GM18508 (cell line): ENCODE data around the gene MYO18A.
"Not testable (repeated sequence)": the region's sequence is repeated elsewhere in the genome, so short reads cannot be mapped to it uniquely, and the experiment has no call there.

ENCODE experiments used
- ATAC-seq: cut with Tn5 transposase; IDR thresholded peaks from one replicate; pipeline ENCODE4 v1.9.1; 2021; ENCODE audit warnings: moderate number of reproducible peaks; ENCODE audit not compliant: insufficient read depth, unreplicated experiment

MYO18A gene

DNA sequence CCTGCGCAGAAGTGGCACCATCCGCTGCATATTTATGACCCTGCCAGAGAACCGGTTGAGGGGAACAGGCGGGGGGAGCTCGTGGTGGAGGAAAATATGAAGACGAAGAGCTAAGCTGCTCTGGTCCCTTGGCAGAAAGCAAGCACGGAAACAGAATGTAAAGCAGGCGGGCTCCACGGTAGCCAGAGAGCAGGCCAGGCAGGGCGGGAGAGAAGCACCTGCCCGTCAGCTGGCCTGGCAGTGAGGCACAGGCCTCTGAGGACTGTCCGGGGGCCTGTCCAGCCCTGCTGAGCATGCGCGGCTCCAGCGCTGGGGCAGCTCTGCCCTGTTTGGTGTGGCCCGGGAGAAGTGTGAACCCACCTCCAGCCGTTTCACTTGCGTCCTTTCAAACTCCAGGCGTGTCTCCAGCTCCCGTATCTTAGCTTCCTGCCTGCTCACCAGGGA is 90.6 kb downstream of the MYO18A start:
- ATAC-seq = no peak

- not testable (repeated sequence) for ATAC-seq
These were observed 91.4 kb downstream of the MYO18A start for GRCh38 chr17:29088782-29089181.

DNA sequence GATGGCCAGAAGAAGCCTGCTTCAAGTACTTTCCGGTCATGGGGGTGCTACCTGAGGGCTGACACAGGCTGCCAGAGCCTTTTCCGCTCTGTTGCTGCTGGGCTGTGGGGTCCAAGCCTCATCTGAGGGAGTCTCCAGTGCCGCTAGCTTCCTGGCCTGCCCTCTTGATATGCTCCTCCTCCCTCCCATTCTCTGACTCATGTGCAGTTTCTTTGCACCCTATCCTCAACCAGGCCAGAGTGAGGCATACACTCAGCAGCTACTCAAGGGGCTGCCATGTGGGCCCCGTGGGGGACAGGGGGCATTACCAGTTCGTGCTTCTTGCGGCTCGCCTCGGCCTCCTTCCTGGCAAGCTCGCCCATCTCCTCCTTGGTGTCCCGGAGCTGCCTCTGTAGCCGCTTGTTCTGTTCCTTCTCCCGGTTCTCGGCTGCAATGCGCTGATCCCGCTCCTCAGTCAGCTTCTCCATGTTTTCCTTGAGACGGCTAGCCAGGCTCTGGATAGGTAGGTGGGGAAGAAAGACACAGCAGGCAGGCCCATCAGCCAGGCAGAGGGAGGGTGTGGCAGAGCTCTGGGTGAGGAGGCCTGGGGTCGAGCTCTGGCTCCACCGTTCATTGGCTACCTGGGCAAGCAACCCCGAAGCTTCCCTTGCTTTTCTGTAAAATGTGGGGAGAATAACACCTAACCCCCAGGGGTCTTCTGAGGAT is 93.4 kb downstream of the MYO18A start:
- no peak for ATAC-seq

- ATAC-seq = no peak
These were observed 95.0 kb downstream of the MYO18A start for GRCh38 chr17:29085223-29085622.

- no peak for ATAC-seq
These were observed 95.6 kb downstream of the MYO18A start for GRCh38 chr17:29084541-29085146.

DNA sequence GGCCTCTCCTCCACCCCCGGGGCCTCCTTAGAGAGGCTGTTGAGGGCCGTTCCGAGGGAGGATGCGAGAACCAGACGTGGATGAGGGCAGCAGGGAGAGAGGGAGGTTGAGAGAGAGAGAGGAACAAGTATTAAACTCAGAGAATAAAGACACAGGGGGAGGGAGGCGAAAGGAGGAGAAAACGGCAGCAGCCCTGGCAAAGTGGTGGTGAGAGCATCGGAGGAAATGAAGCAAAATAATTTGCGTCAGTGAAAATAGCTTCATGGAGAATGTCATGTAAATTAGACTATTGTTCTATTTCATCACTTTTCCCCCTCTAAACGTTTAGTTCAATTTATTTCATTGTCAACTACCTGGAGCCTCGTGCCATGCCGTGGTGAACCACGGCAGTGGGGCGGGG is 99.2 kb downstream of the MYO18A start:
- ATAC-seq = no peak

DNA sequence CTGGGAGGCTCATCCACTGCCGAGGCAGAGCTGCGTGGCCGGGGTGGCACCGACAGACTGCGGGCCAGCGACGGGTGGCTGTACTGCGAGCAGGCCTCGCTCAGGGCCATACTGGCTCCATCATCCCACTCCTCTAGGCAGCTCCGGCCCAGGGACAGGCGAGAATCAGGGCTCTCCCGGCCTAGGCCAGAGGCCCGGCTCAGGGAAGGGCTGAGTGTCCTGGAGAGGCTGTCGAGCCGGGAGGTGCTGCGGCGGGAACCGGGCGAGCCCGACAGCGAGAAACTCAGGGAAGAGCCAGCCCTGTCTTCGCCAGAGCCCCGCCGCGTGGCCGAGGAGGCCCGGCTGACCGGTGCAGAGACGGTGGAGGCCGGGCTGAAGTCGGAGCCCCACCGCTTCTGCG is 99.9 kb downstream of the MYO18A start:
- no peak for ATAC-seq

- no peak for ATAC-seq
These were observed 100.3 kb downstream of the MYO18A start for GRCh38 chr17:29079887-29080286.

DNA sequence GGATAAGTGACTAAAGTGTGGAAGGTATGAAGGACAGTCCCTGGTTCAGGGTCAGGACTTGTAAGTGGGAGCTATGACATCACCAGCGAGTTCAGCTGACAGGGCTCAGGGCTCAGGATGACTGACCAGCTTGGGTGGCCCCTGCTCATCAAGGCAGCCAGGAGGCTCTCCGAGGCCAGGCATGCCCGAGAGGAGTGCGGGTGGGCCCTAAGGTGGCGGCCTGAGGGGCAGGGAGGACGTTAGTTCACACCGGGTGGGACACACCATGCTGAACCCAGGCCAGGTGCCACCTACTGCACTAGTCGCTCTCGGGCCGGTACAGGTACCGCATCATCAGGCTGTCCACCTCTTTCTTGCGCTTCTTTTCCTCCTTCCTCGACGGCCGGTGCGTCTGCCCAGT is 100.8 kb downstream of the MYO18A start:
- no peak for ATAC-seq

DNA sequence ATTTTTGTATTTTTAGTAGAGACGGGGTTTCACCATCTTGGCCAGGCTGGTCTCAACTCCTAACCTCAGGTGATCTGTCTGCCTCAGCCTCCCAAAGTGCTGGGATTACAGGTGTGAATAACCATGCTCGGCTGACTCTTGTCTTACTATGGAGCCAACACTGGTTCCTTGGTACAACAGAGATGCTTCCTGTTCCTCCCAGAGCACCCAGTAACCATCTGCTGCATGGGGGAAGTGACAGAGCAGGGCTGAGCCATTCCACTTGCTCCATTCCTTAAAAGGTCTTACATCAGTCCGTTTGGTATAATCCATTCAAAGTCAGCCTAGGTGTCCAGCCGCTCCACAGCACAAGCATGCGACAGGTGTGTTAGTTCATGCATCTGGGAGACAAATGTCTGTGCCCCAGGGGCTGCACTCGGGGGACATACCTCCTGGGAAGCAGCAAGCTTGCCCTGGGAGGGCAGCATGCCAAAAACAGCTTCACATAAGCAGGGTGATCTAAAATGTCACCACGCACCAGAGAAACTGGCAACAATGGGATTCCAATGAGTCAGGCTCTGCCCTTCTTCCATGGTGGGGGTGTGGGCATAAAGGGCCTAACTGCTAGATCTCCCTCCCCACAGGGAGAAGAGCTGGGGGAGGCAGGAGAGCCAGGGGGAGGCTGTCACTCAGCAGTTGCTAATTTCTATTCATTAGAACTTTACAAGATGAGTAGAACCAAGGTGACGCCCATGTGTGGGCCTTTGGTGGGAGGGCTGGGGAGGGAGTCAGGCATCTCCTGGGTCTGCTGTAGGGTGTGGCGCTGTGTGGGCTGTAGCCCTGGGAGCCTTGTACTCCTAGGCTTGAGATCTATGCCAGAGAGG is 101.8 kb downstream of the MYO18A start:
- no peak for ATAC-seq

GRCh38 chr17:29077320-29077719 is 102.9 kb downstream of the MYO18A start:
- ATAC-seq = no peak

GRCh38 chr17:29076722-29077121 is 103.5 kb downstream of the MYO18A start:
- ATAC-seq = no peak

DNA sequence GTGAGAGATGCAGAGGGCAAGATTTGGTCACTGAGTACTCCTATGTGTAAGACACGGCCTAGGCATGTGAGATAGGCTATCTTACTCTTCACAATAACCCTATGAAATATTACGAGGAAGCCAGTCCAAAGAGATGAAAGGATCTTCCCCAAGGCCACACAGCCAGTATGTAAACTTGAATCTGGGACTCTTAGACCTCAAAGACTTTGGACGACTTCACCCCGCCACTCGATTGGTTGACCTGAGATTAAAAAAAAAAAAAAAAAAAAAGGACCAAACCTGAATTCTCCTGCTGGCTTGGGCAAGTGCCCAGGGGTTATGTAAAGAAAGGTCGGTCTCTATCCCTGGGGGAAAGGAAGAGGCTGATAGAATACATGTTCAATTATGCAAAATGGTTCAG is 104.1 kb downstream of the MYO18A start:
- no peak for ATAC-seq

DNA sequence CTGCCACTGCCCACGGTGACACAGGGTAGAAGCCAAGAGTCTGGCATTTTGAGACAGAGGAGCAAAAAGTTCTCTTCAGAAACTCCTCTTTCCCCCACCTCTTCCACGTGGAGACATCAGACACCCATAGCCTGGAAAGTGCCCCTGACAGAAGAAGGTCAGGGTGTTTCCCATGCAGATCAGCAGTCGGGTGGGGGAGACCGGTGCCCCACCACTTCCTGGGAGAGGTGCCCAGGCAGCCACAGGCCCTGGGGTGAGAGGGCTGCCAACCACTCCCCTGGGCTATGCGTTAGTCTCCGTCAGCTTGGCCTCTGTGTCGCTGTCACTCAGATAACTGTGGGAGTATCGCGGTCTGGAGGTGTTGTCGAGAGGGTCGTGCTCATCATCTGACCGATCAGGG is 105.7 kb downstream of the MYO18A start:
- ATAC-seq = no peak

DNA sequence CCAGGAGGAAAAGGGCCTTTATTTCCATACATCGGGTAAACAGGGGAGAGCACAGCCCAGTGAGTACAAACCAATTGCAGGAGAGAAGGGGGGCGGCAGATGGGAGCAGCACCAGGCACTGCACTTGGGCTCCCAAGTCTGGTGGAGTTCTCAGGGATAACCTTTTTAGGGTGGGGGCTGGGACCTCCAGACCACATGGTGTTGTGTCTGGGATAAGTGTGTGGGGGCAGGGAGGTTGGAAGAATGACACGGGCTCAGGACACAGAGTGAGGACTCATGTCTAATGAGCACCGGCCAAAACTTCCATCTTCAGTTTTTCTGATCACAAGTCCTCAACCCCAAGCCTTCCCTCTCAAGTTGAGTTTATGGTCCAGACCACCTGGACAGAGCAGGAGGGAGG is 106.7 kb downstream of the MYO18A start:
- ATAC-seq = no peak

- ATAC-seq = no peak
These were observed 107.2 kb downstream of the MYO18A start for GRCh38 chr17:29073045-29073444.

DNA sequence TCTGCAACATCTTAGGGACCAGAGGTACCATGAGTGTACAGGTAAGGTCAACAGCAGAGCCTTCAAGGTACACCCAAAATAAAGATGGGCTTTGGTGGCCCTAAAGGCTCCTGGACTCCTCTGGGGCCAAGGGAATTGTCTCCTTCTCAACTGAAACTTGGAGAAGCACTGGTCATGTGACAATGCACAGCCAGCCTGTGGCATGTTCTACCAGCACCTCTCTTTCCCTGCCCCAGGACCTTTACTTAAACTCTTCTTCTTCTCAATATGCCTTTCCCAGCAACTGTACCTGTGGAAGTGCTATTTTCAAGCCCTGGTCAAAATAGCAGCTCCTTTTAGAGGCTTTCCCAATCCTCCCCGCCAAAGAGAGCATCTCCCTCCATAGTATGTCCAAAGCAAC is 108.9 kb downstream of the MYO18A start:
- ATAC-seq = no peak

GRCh38 chr17:29070781-29071180 is 109.4 kb downstream of the MYO18A start:
- ATAC-seq = no peak

DNA sequence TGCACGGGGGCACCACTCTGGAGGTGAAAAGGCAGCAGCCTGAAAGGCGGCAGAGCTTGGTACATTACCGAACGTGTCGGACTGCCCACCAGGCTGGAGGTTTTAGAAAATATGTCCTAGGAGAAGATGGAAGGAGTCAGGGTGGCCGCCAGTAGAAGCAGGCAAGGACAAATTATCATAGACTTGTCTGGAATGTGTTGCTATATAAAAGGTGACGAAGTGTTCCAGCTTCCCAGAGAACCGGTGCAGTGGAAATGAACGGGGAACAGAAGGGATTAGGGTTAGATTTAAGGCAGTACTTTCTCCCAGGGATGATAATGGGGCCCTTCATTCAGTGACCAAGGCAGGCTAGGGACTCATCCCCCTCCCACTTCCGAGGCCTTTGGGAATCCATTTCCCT is 109.9 kb downstream of the MYO18A start:
- no peak for ATAC-seq

GRCh38 chr17:29069526-29070041 is 110.6 kb downstream of the MYO18A start:
- ATAC-seq = no peak

DNA sequence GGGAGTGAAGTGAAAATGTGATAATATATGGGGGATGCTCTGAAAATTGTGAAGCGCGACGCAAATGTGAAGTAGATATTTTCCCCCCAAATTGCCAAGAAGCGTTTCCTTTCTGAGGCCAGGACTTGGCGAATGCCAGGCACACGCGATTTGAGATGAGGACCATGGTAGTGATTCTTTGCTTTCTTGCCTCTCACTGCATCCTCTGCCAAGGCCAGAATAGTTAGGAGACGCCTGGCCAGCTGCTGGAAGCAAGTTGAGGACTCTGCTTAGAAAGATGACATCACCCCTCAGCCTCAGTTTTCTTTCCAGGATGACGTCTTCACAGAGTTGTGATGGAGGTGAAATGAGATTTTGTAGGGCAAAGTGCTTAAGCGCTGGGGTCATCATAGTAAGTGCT is 111.4 kb downstream of the MYO18A start:
- no peak for ATAC-seq
